ENCODE measurements around the gene RNF19B. TPM values are rescaled to one million over a fixed set of nuclear protein-coding genes. Genes with fewer than 3 reads are reported as not detected.
"Not testable (repeated sequence)": the region's sequence is repeated elsewhere in the genome, so short reads cannot be mapped to it uniquely, and the experiment has no call there.

RNF19B gene
- total RNA-seq, 4 donors from 2014 or later, result 13.9 to 22.9 (median 17.2) TPM

- TF ChIP-seq EP300 (IDR thresholded peaks at IDR 0.05) (no peak), CTCF (IDR thresholded peaks at IDR 0.05) (no peak), POLR2A (IDR thresholded peaks at IDR 0.05) (no peak)
- H3K27me3 ChIP-seq, result no peaks in the 10 kb centered on the region
- H3K4me1 ChIP-seq, result no peaks in the 10 kb centered on the region
- 88 to 95% methylated on average over 5 of the region's 5 CpGs for WGBS, 2 donors
- peaks cover 0 to 6% (median 0%) of the 10 kb centered on the region in 4 donors for H3K9me3 ChIP-seq
- H3K4me3 ChIP-seq, result no peak overlapping the region
- no peaks in the 10 kb centered on the region for H3K36me3 ChIP-seq
- DNase-seq (ENCODE audit: low spot score in 2 of 2), result no peak
- H3K27ac ChIP-seq, result no peak overlapping the region
These were observed 54.3 kb downstream of the RNF19B start for GRCh38 chr1:32910319-32910718.

DNA sequence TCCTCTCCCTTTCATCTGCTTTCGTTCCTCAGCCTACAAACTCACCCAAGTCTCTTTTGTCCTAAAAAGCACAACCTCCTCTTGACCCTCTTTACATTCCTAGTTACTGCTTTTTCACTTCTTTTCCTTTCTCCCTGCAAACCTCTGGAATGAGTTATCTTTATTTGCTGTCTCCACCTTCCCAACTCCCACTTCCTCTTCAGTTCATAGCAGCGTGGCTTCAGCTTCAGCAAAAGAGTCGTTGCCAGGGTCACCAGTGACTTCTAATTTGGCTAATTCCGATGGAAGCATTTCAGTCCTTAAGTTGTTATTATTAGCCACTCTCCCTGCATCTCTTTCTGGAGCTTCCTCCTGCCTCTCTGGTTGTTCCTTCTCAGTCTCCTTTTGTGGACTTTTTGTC is 57.2 kb downstream of the RNF19B start:
- WGBS, 2 donors, result 14 to 19% methylated on average over 4 of the region's 4 CpGs
- H3K4me3 ChIP-seq, result no peak overlapping the region
- no peaks in the 10 kb centered on the region for H3K9me3 ChIP-seq
- H3K36me3 ChIP-seq, result no peaks in the 10 kb centered on the region
- no peaks in the 10 kb centered on the region for H3K4me1 ChIP-seq
- H3K27me3 ChIP-seq, result peaks cover 0 to 4% of the 10 kb centered on the region in 2 donors
- DNase-seq (ENCODE audit: low spot score in 2 of 2), result no peak
- no peak overlapping the region for H3K27ac ChIP-seq
- no peak for TF ChIP-seq POLR2A (IDR thresholded peaks at IDR 0.05)
- TF ChIP-seq EP300 (IDR thresholded peaks at IDR 0.05), result no peak
- no peak for TF ChIP-seq CTCF (IDR thresholded peaks at IDR 0.05)

- H3K4me3 ChIP-seq, result no peak overlapping the region
- WGBS, 2 donors, result 77 to 80% methylated on average over 7 of the region's 7 CpGs
- no peaks in the 10 kb centered on the region for H3K9me3 ChIP-seq
- H3K27ac ChIP-seq, result no peak overlapping the region
- no peak for DNase-seq (ENCODE audit: low spot score in 2 of 2)
- H3K36me3 ChIP-seq, result no peaks in the 10 kb centered on the region
- H3K4me1 ChIP-seq, result peaks cover 0 to 1% (median 0%) of the 10 kb centered on the region in 4 donors
- H3K27me3 ChIP-seq, result peaks cover 0 to 12% of the 10 kb centered on the region in 2 donors
- TF ChIP-seq POLR2A (IDR thresholded peaks at IDR 0.05) (no peak), CTCF (IDR thresholded peaks at IDR 0.05) (no peak), EP300 (IDR thresholded peaks at IDR 0.05) (no peak)
These were observed 58.0 kb downstream of the RNF19B start for GRCh38 chr1:32906654-32907053.

- 79 to 82% methylated on average over 10 of the region's 10 CpGs for WGBS, 2 donors
- not testable (repeated sequence) for H3K4me1 ChIP-seq; H3K4me3 ChIP-seq; DNase-seq (ENCODE audit: low spot score in 2 of 2); H3K9me3 ChIP-seq; H3K36me3 ChIP-seq
- H3K27ac ChIP-seq, result peak overlapping the region in 1 of 4 donors; percentile 35
- peaks cover 0 to 18% of the 10 kb centered on the region in 2 donors for H3K27me3 ChIP-seq
These were observed 59.0 kb downstream of the RNF19B start for GRCh38 chr1:32905588-32905987.

- H3K4me1 ChIP-seq, result peaks cover 0 to 16% (median 3%) of the 10 kb centered on the region in 4 donors
- no peak overlapping the region for H3K4me3 ChIP-seq
- H3K9me3 ChIP-seq, result no peaks in the 10 kb centered on the region
- 61% methylated on average over 2 of the region's 2 CpGs for WGBS, 2 donors
- H3K27me3 ChIP-seq, result peaks cover 0 to 22% of the 10 kb centered on the region in 2 donors
- H3K27ac ChIP-seq, result peak overlapping the region in 1 of 4 donors; percentile 35
- H3K36me3 ChIP-seq, result no peaks in the 10 kb centered on the region
- TF ChIP-seq POLR2A (IDR thresholded peaks at IDR 0.05), result no peak
- no peak for TF ChIP-seq EP300 (IDR thresholded peaks at IDR 0.05)
- TF ChIP-seq CTCF (IDR thresholded peaks at IDR 0.05), result no peak
- no peak for DNase-seq (ENCODE audit: low spot score in 2 of 2)
These were observed 59.8 kb downstream of the RNF19B start for GRCh38 chr1:32904797-32905196.

All from tibial nerve (tissue), 4 donors.